Subcutaneous abdominal adipose tissue (tissue), 5 donors: Measurements from ENCODE around the gene C1orf74.

ENCODE experiments used
- H3K27ac ChIP-seq: one replicate; pipeline ENCODE4 v1.7.0; 2013; ENCODE audit warnings: low read depth, mild to moderate bottlenecking, inconsistent platforms, low read length, moderate library complexity
- H3K27me3 ChIP-seq, 5 donors: one replicate each; pipeline ENCODE4 v1.7.0; 2013; ENCODE audit warnings: low read length in 5 of 5, inconsistent platforms in 1 of 5; ENCODE audit not compliant: control insufficient read depth in 5 of 5, insufficient read depth in 4 of 5
- H3K36me3 ChIP-seq, 5 donors: one replicate each; pipeline ENCODE4 v1.7.0; 2013; ENCODE audit warnings: low read length in 5 of 5; ENCODE audit not compliant: control insufficient read depth in 5 of 5, insufficient read depth in 5 of 5
- H3K4me1 ChIP-seq, 5 donors: one replicate each; pipeline ENCODE4 v1.7.0; 2013; ENCODE audit warnings: low read length in 5 of 5, mild to moderate bottlenecking in 3 of 5, moderate library complexity in 1 of 5; ENCODE audit not compliant: control insufficient read depth in 5 of 5, insufficient read depth in 5 of 5
- H3K4me3 ChIP-seq, 5 donors: one replicate each; pipeline ENCODE4 v1.7.0; 2013; ENCODE audit warnings: low read length in 5 of 5, low read depth in 1 of 5
- H3K9ac ChIP-seq, 5 donors: one replicate each; pipeline ENCODE4 v1.7.0; 2013; ENCODE audit warnings: low read length in 5 of 5, mild to moderate bottlenecking in 4 of 5, moderate library complexity in 3 of 5
- H3K9me3 ChIP-seq, 5 donors: one replicate each; pipeline ENCODE4 v1.7.0; 2013; ENCODE audit warnings: low read length in 5 of 5; ENCODE audit not compliant: control insufficient read depth in 5 of 5
- donor health status: healthy.
- donor health status: healthy.
- donor health status: healthy.
- donor health status: healthy.
- donor health status: healthy.

Gene C1orf74

GRCh38 chr1:209775678-209776077, 8.7 kb downstream of the C1orf74 start:
- no peaks in the 10 kb centered on the region for H3K9me3 ChIP-seq

GRCh38 chr1:209774592-209774991, 9.8 kb downstream of the C1orf74 start:
- H3K4me3 ChIP-seq: no peak overlapping the region
- H3K36me3 ChIP-seq: peaks cover 0 to 3% (median 0%) of the 10 kb centered on the region in 5 donors
- H3K9ac ChIP-seq: no peak overlapping the region
- H3K4me1 ChIP-seq: peaks cover 2 to 31% (median 12%) of the 10 kb centered on the region in 5 donors
- no peaks in the 10 kb centered on the region for H3K27me3 ChIP-seq
- no peak overlapping the region for H3K27ac ChIP-seq
- no peaks in the 10 kb centered on the region for H3K9me3 ChIP-seq

More at GRCh38 chr1:209775678-209776077, 8.7 kb downstream of the C1orf74 start:
- Histone ChIP-seq H3K9ac (no peak overlapping the region), H3K27me3 (no peaks in the 10 kb centered on the region), H3K4me3 (no peak overlapping the region), H3K36me3 (peaks cover 0 to 3% (median 0%) of the 10 kb centered on the region in 5 donors), H3K4me1 (peaks cover 0 to 20% (median 2%) of the 10 kb centered on the region in 5 donors), H3K27ac (no peak overlapping the region)

GRCh38 chr1:209772126-209772525, 12.2 kb downstream of the C1orf74 start:
- H3K27me3 ChIP-seq: no peaks in the 10 kb centered on the region
- no peaks in the 10 kb centered on the region for H3K9me3 ChIP-seq
- peaks cover 9 to 48% (median 25%) of the 10 kb centered on the region in 5 donors for H3K4me1 ChIP-seq
- no peak overlapping the region for H3K27ac ChIP-seq
- H3K36me3 ChIP-seq: no peaks in the 10 kb centered on the region
- no peak overlapping the region for H3K4me3 ChIP-seq
- no peak overlapping the region for H3K9ac ChIP-seq

GRCh38 chr1:209770636-209771415, 13.5 kb downstream of the C1orf74 start:
- H3K4me1 ChIP-seq: peaks cover 9 to 48% (median 25%) of the 10 kb centered on the region in 5 donors
- H3K9ac ChIP-seq: no peak overlapping the region
- H3K27me3 ChIP-seq: no peaks in the 10 kb centered on the region
- H3K4me3 ChIP-seq: peak overlapping the region in 3 of 5 donors; percentile 0 to 45 (median 31)
- no peaks in the 10 kb centered on the region for H3K9me3 ChIP-seq
- no peak overlapping the region for H3K27ac ChIP-seq
- H3K36me3 ChIP-seq: no peaks in the 10 kb centered on the region

- H3K9ac ChIP-seq: peak overlapping the region in 3 of 5 donors; percentile 14 to 44 (median 38)
- H3K36me3 ChIP-seq: no peaks in the 10 kb centered on the region
- no peaks in the 10 kb centered on the region for H3K9me3 ChIP-seq
- H3K4me3 ChIP-seq: peak overlapping the region in 3 of 5 donors; percentile 31 to 45 (median 32)
- H3K4me1 ChIP-seq: peaks cover 9 to 41% (median 25%) of the 10 kb centered on the region in 5 donors
- H3K27ac ChIP-seq: peak overlapping the region; percentile 63
- H3K27me3 ChIP-seq: no peaks in the 10 kb centered on the region
These were observed 14.4 kb downstream of the C1orf74 start for GRCh38 chr1:209769971-209770370.

- Histone ChIP-seq H3K9ac (peak overlapping the region in 3 of 5 donors; percentile 14 to 44 (median 38)), H3K27me3 (no peaks in the 10 kb centered on the region), H3K9me3 (no peaks in the 10 kb centered on the region), H3K36me3 (no peaks in the 10 kb centered on the region), H3K27ac (peak overlapping the region; percentile 63), H3K4me1 (peaks cover 9 to 37% (median 25%) of the 10 kb centered on the region in 5 donors), H3K4me3 (peak overlapping the region in 4 of 5 donors; percentile 9 to 36 (median 32))
These were observed 15.0 kb downstream of the C1orf74 start for GRCh38 chr1:209769171-209769904.

GRCh38 chr1:209768354-209768774, 16.0 kb downstream of the C1orf74 start:
- H3K27ac ChIP-seq: peak overlapping the region; percentile 51
- H3K9ac ChIP-seq: no peak overlapping the region
- peak overlapping the region in 2 of 5 donors; percentile 29 to 31 for H3K4me3 ChIP-seq
- H3K36me3 ChIP-seq: no peaks in the 10 kb centered on the region
- peaks cover 9 to 37% (median 25%) of the 10 kb centered on the region in 5 donors for H3K4me1 ChIP-seq
- no peaks in the 10 kb centered on the region for H3K9me3 ChIP-seq
- no peaks in the 10 kb centered on the region for H3K27me3 ChIP-seq

- Histone ChIP-seq H3K9ac (no peak overlapping the region), H3K36me3 (no peaks in the 10 kb centered on the region), H3K4me1 (peaks cover 9 to 37% (median 25%) of the 10 kb centered on the region in 5 donors), H3K4me3 (peak overlapping the region in 1 of 5 donors; percentile 31), H3K27me3 (no peaks in the 10 kb centered on the region), H3K9me3 (no peaks in the 10 kb centered on the region), H3K27ac (no peak overlapping the region)
These were observed 16.7 kb downstream of the C1orf74 start for GRCh38 chr1:209767706-209768105.

- H3K9me3 ChIP-seq: no peaks in the 10 kb centered on the region
- no peak overlapping the region for H3K27ac ChIP-seq
- no peak overlapping the region for H3K4me3 ChIP-seq
- H3K4me1 ChIP-seq: peaks cover 9 to 37% (median 25%) of the 10 kb centered on the region in 5 donors
- no peaks in the 10 kb centered on the region for H3K36me3 ChIP-seq
- no peaks in the 10 kb centered on the region for H3K27me3 ChIP-seq
- H3K9ac ChIP-seq: no peak overlapping the region
These were observed 17.3 kb downstream of the C1orf74 start for GRCh38 chr1:209767096-209767495.

- Histone ChIP-seq H3K4me1 (peaks cover 9 to 33% (median 25%) of the 10 kb centered on the region in 5 donors), H3K27me3 (no peaks in the 10 kb centered on the region), H3K4me3 (no peak overlapping the region), H3K9me3 (no peaks in the 10 kb centered on the region), H3K36me3 (no peaks in the 10 kb centered on the region), H3K9ac (no peak overlapping the region), H3K27ac (no peak overlapping the region)
These were observed 18.3 kb downstream of the C1orf74 start for GRCh38 chr1:209766051-209766450.
